ENCODE data around the gene TSHR.

DNA sequence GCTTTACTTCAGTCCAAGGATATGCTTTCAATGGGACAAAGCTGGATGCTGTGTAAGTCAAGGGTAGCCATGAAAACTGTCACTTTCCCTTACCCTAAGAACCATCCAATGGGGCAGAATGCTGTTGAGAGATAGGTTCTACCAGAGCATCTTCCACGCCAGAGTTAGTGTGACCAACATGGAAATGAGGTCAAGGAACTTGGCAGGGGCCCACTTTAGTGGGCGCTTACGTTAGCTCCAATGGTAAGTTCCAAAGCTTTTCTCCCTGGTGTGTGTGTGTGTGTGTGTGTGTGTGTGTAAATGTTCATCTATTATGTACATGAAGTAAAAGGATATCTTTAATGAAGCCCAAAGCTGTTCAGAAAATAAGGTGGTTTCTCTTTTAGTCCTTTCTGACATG is 141.2 kb downstream of the TSHR start:
- TF ChIP-seq, protein P1, sequence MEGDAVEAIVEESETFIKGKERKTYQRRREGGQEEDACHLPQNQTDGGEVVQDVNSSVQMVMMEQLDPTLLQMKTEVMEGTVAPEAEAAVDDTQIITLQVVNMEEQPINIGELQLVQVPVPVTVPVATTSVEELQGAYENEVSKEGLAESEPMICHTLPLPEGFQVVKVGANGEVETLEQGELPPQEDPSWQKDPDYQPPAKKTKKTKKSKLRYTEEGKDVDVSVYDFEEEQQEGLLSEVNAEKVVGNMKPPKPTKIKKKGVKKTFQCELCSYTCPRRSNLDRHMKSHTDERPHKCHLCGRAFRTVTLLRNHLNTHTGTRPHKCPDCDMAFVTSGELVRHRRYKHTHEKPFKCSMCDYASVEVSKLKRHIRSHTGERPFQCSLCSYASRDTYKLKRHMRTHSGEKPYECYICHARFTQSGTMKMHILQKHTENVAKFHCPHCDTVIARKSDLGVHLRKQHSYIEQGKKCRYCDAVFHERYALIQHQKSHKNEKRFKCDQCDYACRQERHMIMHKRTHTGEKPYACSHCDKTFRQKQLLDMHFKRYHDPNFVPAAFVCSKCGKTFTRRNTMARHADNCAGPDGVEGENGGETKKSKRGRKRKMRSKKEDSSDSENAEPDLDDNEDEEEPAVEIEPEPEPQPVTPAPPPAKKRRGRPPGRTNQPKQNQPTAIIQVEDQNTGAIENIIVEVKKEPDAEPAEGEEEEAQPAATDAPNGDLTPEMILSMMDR (IDR thresholded peaks at IDR 0.05), result no peak
- TF ChIP-seq EP300 (IDR thresholded peaks at IDR 0.05), result no peak

All from tibial nerve (tissue), 4 donors.